NCI-H526 (cell line): ENCODE results near the gene CSPG5.
A peak's percentile ranks its signal among the peaks of the same experiment; 100 is the strongest.

ENCODE experiments used
- DNase-seq, 2 experiments: peaks; one replicate each; lab custom pipeline; 2025; lab: John Stamatoyannopoulos, UW

The CSPG5 gene

GRCh38 chr3:47536967-47537366 is 41.7 kb downstream of the CSPG5 start:
- no peak for DNase-seq

- no peak for DNase-seq
Measured at GRCh38 chr3:47536221-47536891, 42.3 kb downstream of the CSPG5 start.

- no peak for DNase-seq
Measured at GRCh38 chr3:47533996-47534454, 44.6 kb downstream of the CSPG5 start.

- DNase-seq = no peak
Measured at GRCh38 chr3:47533481-47533880, 45.2 kb downstream of the CSPG5 start.

- DNase-seq = no peak
Measured at GRCh38 chr3:47527952-47528725, 50.5 kb downstream of the CSPG5 start.

GRCh38 chr3:47525617-47526016 is 53.0 kb downstream of the CSPG5 start:
- no peak for DNase-seq

- no peak for DNase-seq
Measured at GRCh38 chr3:47523310-47524073, 55.2 kb downstream of the CSPG5 start.

GRCh38 chr3:47522082-47522987 is 56.3 kb downstream of the CSPG5 start:
- peak; percentile 84 to 92 for DNase-seq

GRCh38 chr3:47520756-47521155 is 57.9 kb downstream of the CSPG5 start:
- no peak for DNase-seq

GRCh38 chr3:47517937-47518336 is 60.7 kb downstream of the CSPG5 start:
- no peak for DNase-seq

GRCh38 chr3:47515864-47516319 is 62.8 kb downstream of the CSPG5 start:
- no peak for DNase-seq

GRCh38 chr3:47515100-47515499 is 63.6 kb downstream of the CSPG5 start:
- no peak for DNase-seq

GRCh38 chr3:47513125-47513929 is 65.3 kb downstream of the CSPG5 start, which contains the start of gene ELP6:
TSS of gene ELP6 (minus strand) at chr3:47513712. CDS start at chr3:47513590, 122 bp downstream.
- peak; percentile 93 to 98 for DNase-seq

GRCh38 chr3:47512416-47513124 is 66.1 kb downstream of the CSPG5 start:
- peak in 1 of 2 experiments; percentile 26 for DNase-seq
